ELF-1 (cell line): Measurements from ENCODE around the gene RBKS.
A peak's percentile ranks its signal among the peaks of the same experiment; 100 is the strongest.
"Not testable (repeated sequence)": the region's sequence is repeated elsewhere in the genome, so short reads cannot be mapped to it uniquely, and the experiment has no call there.

ENCODE experiments used
- DNase-seq: peaks from one replicate; pipeline ENCODE4 v3.0.0-alpha.2; 2016; ENCODE audit warnings: low read depth, low spot score

Gene RBKS

DNA sequence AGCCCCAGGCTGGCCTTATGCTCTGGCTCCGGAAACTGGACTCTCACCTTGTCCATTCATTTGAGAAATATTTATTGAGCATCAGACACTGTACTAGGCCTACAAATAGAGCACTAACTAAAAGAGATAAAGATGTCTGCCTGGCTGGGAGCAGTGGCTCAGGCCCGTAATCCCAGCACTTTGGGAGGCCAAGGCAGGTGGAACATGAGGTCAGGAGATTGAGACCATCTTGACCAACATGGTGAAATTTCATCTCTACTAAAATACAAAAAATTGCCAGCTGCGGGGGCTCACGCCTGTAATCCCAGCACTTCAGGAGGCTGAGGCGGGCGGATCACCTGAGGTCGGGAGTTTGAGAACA is 126.3 kb downstream of the RBKS start:
- no peak for DNase-seq

DNA sequence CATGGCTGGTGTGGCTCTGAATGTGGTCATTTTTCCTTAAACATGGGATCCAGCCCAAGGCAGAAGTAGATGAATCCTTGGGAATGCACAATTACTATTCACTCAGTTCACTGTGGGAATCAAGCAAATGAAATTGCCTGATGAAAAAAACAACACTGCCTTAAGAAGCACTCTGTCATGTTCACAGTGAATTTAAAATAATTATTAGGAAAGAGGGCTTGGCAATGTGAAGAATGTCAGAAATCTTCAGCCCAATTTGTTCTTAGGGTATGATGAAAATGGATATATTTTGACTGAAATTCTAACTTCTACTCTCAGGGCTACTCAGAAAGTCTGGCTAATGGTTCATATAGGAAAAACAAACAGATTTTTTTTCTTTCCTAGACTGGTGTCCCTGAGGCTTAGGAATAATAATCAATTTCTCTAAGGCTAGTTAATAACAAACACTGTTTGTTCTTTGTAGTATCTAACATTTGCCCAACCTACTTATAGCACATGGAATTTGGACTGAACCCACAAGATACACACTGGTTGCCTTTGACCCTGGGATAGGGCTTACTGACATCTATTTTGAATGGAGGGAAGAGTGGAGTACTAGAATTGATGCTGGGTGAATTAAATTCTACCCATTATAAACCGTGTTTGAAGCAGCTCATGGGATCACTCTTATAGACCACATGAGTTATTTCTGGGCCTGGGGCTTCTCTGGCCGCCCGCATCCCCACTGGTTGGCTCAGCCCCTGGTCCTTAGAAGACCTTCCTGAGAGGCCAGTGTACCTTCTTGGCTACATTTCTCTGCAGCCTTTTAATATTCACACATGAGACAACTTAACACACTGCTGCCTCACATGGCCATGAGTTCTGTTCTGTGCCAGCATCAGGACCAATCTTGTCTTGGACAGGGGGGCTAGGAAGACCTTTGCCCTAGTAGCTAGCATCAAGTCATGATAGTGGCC is 127.0 kb downstream of the RBKS start:
- no peak for DNase-seq

GRCh38 chr2:27756544-27757498 is 133.4 kb downstream of the RBKS start:
- DNase-seq = no peak

DNA sequence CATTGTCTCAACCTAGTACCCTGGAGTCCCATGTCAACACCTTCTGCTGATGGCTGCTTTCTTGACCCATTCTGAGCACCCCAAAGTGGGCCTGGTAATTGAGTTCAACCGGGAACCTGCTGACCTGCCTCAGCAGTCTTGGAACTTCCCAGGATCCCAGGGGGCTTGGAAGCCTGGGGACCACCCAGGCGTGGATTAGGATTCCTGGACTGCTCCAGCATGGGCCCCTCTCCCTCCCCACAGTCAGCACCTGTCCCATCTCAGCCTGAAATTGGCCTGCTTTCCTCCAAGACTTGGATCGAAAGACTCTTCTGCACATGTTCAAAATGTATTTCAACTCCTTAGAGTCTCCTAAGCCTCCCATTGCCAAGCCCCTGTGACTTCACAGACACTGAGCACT is 134.1 kb downstream of the RBKS start:
- DNase-seq = no peak

DNA sequence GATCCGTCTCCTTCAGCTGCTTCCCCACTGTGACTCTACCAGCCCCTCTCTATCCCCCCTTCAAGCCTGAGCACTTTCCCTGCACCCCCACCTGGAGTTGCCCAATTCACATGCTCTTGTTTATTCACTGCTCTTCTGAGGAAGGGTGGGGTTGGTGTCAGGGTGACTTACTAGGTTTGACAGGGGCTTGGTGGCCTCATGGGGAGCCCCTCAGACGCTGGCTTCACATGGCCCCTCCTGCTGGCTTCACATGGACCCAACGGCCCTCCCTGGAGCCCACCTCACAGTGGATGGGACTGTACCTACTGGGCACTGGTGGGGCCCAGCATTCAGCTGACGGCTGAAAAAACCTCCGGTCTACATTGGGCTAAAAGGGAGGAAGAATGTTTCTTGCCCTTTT is 135.4 kb downstream of the RBKS start:
- no peak for DNase-seq

DNA sequence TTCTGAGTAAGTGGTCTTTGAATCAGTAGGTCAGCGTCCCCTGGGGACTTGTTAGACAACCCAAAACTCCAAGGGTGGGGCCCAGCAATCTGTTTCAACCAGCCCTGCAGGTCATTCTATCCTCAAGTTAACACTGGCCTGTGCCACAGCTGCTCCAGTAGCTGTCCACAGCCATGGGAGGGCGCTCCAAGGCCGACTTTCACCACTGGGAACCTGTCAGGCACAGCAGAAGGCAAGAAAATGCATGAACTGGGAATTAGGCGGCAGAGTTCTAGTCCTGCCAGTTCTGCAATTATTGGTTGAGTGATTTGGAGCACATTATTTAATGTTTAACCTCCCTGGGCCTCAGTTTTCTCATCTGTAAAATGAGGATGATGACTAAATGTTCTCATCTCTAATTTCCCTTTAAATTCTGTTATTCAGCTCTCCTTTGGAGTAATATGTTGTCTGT is 136.0 kb downstream of the RBKS start:
- peak; percentile 92 for DNase-seq

DNA sequence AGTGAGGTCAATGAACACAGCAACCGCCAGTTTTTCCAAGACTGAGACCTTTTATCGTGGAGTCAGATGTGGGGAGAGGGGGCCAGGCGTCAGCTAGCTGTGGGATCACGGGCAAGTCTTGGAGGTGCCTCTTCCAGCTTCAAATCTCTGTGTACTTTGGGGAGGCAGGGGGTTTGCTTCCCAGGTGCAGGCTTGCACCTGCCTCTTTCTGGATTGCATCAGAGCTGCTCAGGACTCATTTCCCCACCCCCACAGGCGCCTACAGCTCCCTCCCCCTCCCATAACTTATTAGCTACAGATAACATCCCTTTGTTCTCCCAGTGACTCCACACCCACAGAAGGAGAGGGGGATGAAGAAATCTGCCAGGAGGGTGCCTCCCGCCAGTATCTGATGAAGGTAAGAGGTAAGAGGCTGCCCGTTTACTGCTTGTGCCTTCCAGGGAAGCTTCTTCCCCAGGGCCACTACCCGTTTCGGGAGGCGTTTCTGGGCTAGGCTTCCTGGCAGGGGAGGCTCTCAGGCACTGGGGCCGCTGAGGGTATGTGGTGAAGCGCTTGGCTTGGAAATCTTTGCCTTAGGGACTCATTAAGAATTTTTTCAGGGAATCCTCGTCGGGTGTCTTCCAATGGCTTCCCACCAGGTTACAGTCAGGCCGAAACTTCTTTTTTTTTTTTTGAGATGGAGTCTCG is 137.5 kb downstream of the RBKS start:
- DNase-seq = peak; percentile 80

DNA sequence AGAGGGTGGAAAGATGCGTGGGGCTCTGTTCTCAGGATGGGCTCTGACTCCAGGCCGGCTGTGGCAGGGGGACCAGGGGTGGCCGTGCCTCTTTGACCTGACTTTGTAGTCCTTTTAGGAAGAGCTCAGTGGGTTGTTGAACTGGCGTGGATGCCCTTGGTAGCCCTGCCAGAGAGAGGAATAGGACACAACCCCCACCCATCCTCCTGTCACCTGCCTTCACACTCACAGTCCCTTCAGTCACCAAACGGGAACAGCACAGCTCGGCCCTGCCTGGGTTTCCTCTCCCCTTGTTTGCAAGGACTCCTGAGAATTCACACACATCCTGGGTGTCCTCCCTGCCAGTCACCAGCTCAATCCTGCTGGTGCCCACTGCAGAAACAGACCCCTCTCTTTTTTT is 138.8 kb downstream of the RBKS start:
- DNase-seq = no peak

DNA sequence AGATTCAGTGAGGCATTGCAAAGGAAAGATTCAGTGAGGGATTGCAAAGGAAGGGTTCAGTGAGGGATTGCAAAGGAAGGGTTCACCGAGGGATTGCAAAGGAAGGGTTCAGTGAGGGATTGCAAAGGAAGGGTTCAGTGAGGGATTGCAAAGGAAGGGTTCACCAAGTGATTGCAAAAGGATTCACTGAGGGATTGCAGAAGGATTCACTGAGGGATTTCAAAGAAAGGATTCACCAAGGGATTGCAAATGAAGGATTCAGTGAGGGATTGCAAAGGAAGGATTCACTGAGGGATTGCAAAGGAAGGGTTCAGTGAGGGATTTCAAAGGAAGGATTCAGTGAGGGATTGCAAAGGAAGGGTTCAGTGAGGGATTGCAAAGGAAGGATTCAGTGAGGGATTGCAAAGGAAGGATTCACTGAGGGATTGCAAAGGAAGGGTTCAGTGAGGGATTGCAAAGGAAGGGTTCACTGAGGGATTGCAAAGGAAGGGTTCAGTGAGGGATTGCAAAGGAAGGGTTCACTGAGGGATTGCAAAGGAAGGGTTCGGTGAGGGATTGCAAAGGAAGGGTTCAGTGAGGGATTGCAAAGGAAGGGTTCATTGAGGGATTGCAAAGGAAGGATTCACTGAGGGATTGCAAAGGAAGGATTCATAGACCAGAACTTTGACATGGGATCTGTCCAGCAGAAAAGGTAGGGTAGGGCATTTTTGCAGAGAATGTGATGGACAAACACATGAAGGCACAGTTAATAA is 141.2 kb downstream of the RBKS start:
- not testable (repeated sequence) for DNase-seq

DNA sequence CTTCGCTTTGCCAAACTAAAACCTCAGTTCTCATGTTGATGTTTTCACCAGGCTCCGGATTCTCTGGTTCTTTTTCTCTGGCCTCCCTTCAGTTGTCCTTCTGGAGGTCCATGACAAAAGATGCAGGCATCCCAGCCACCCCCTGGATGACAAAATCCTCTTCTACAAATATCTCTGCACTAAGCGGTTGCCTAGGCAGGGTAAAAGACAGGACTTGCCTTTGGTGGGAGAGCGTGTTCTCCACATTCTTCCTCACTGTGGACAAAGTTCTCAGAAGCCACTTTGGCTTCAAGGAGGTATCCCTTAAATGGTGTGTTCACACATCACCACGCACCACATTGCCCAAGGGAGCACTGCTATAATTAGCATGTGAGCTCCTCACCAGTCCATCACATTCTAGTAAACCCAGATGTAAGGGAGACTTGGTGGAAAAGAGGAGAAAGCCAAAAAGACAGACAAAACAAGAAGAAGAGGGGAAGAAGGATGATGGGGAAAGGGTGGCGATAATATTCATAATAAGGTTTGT is 142.3 kb downstream of the RBKS start:
- no peak for DNase-seq

GRCh38 chr2:27746325-27746724 is 143.9 kb downstream of the RBKS start:
- no peak for DNase-seq

GRCh38 chr2:27745494-27745893 is 144.7 kb downstream of the RBKS start:
- not testable (repeated sequence) for DNase-seq

DNA sequence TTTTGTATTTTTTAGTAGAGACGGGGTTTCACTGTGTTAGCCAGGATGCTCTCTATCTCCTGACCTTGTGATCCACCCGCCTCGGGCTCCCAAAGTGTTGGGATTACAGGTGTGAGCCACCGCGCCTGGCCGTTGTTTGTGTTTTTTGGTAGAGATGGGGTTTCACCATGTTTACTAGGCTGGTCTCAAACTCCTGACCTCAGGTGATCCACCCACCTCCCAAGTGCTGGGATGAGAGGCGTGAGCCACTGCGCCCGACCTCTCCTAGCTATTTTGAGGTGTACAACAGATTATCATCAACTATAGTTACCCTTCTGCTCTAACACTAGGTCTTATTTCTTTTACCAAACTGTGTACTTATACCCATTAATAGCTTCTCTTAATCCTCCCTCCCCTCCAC is 147.6 kb downstream of the RBKS start:
- DNase-seq = no peak

DNA sequence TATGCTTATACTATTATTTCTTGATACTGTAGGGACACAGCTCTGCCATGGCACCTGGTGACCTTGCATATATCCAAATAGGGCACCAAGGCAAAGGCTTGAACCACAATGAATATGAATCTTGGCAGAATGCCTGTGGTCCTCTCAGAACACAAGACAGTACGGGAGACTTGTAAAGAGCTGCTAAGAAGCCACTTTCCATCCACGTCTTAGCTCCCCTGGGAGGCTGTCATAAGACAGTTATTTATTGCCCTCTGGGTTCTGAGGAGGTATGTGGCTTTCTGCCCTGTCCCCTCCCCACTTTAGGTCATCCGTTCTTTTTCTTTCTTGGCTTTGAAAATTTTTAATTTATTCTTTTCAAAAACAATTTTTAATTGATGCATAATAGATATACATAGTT is 148.5 kb downstream of the RBKS start:
- DNase-seq = no peak

- no peak for DNase-seq
Measured at GRCh38 chr2:27739058-27739373, 151.2 kb downstream of the RBKS start.

- DNase-seq = no peak
Measured at GRCh38 chr2:27738349-27739057, 151.7 kb downstream of the RBKS start.

- no peak for DNase-seq
Measured at GRCh38 chr2:27737676-27738348, 152.4 kb downstream of the RBKS start.

GRCh38 chr2:27736890-27737204 is 153.3 kb downstream of the RBKS start:
- no peak for DNase-seq

DNA sequence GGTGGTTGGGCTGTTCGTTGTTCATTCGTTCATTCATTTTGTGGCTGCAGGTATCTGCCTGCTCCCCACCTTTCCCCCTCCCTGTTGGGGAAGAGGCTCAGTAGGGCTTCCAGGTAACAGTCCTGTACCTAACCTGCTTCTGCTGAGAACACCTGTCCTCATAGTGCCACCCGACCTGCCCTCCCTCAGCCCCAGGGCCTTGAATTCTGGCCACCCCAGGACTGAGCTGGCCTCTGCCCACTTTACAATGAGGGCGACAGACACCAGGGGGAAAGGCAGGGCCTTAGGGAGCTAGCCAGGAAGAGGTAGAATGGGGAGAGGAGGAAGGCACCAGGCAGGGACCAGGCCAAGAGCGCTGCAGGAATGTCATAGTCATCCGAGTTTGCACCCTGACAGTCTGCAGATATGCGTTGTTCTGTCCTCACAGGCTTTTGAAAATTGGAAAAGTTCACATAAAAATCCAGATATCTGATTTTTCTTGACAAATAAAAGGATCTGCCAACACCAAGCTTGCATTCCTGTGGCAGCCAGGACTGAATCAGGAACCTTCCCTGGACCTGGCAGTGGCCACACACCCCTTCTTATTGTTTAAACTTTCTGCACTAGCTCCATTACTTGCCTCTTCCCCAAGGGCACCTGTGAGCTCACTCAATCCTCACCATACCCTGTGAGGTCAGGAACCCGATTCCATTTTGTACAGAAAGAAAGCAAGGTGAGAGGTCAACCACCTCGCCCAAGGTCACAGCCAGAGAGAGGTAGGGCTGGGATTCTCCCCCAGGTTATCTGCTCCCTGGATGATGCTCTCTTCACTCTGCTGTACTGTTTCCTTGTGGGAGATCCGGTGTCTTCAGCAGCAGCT is 153.9 kb downstream of the RBKS start:
- DNase-seq = no peak
